ENCODE results near the gene DHRS7. TPM values are rescaled to one million over a fixed set of nuclear protein-coding genes. Genes with fewer than 3 reads are reported as not detected.

The DHRS7 gene
- total RNA-seq, 4 donors from 2014 or later = 151 to 245 (median 214) TPM

DNA sequence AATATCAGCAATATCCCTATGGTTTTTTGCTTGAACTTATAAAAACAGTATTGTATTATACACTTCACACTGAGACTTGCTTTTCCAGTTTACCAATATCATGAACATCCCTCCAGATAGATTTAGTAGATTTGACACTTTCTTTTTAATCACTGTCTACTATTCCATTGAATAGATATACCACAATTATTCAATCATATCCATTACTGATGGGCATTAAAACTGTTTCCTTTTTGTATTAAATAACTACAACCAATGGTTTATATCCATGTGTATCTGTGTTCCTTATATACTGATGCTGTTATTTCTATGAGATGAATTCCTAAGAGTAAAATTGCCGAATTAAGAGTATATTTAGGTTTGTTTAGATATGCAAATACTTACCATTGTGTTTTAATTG is 13.0 kb upstream of the DHRS7 start:
- no peaks in the 10 kb centered on the region for H3K36me3 ChIP-seq
- WGBS, 2 donors = 95 to 100% methylated on average over 1 of the region's 1 CpG
- no peak overlapping the region for H3K4me3 ChIP-seq (replicated peaks in 1 of 3)
- H3K4me1 ChIP-seq = no peaks in the 10 kb centered on the region
- DNase-seq = no peak
- no peak overlapping the region for H3K27ac ChIP-seq
- no peak for TF ChIP-seq POLR2A (IDR thresholded peaks at IDR 0.05)
- TF ChIP-seq, protein P1, sequence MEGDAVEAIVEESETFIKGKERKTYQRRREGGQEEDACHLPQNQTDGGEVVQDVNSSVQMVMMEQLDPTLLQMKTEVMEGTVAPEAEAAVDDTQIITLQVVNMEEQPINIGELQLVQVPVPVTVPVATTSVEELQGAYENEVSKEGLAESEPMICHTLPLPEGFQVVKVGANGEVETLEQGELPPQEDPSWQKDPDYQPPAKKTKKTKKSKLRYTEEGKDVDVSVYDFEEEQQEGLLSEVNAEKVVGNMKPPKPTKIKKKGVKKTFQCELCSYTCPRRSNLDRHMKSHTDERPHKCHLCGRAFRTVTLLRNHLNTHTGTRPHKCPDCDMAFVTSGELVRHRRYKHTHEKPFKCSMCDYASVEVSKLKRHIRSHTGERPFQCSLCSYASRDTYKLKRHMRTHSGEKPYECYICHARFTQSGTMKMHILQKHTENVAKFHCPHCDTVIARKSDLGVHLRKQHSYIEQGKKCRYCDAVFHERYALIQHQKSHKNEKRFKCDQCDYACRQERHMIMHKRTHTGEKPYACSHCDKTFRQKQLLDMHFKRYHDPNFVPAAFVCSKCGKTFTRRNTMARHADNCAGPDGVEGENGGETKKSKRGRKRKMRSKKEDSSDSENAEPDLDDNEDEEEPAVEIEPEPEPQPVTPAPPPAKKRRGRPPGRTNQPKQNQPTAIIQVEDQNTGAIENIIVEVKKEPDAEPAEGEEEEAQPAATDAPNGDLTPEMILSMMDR (IDR thresholded peaks at IDR 0.05) = no peak
- no peaks in the 10 kb centered on the region for H3K9me3 ChIP-seq
- intact Hi-C loops (cut with DNase I) = no loop called here
- H3K27me3 ChIP-seq = no peaks in the 10 kb centered on the region

DNA sequence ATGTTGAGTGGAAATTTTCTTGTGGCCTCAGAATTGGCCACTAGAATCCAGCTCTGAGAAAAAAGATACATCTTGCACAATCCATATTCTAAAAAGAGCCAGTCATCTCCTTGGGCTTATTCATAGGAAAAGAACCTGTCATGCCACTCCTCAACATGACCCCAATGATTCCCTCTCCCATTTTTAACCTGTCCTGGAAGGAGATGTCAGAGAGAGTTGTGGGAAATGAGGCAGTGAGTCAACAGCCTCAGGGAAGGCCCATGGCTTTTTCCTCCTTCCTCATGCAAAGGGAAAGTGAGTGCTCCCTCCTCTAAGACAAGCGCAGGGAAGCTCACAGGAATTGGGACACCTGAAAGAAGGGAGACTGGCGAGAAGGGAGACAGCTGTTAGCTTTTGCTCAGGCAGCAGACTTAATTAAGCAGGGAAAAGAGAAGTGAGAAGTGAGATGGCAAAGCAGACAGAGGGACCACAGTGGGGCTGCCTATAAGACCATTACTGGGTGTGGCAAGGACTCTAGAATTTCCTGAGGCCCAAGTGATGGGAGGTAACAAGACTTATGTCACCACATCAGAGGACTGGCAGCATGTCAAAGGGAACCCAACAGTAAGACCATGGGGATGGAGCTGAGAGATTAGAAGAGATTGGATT is 10.2 kb upstream of the DHRS7 start:
- Histone ChIP-seq H3K27ac (no peak overlapping the region), H3K27me3 (no peaks in the 10 kb centered on the region), H3K36me3 (no peaks in the 10 kb centered on the region), H3K4me3 (replicated peaks in 1 of 3) (no peak overlapping the region), H3K4me1 (peaks cover 0 to 13% of the 10 kb centered on the region in 2 donors), H3K9me3 (no peaks in the 10 kb centered on the region)
- TF ChIP-seq, protein P1 (IDR thresholded peaks at IDR 0.05) = no peak
- TF ChIP-seq POLR2A (IDR thresholded peaks at IDR 0.05) = no peak
- intact Hi-C loops (cut with DNase I) = no loop called here
- WGBS, 2 donors = 84 to 89% methylated on average over 2 of the region's 2 CpGs
- no peak for DNase-seq

DNA sequence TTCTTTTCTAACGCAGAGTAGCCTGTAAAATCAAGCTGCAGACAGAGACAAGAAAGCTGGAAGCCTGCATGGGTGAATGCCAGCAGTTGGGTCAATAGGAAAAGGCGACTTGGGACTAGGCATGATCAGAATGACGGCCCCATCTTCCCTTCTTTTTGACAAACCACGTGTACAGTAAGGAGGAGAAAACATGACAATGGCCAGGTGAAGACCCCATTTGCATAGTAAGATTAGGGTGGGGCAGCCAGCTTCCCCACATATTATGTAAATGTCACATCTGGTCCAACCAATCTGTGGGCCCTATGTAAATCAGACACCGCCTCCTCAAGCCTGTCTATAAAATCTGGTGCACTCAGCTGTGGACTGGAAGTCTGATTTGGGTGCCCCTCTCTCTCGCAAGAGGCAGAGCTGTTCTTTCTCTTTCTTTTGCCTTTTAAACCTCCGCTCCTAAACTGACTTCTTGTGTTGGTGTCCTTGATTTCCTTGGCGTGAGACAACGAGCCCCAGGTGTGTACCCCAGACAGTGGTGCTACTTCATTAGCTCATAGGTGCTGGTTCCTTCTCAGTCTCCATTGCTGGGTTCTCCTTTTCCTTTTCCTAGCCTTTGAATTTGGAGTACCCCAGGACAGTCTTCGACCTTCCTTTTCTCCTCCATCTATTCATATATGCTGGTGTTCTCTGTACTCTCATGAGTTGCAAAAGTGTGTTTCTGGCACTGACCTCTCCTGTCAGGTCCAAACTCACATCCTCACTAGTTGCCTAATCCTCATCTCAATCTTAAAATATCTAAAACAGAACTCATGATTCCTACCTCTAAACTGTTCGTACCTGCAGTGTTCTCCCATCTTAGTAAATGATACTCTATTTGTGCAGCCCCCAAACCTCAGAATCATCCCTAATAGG is 9.4 kb upstream of the DHRS7 start:
- H3K9me3 ChIP-seq = no peaks in the 10 kb centered on the region
- intact Hi-C loops (cut with DNase I) = no loop called here
- H3K27me3 ChIP-seq = no peaks in the 10 kb centered on the region
- no peaks in the 10 kb centered on the region for H3K36me3 ChIP-seq
- H3K4me3 ChIP-seq (replicated peaks in 1 of 3) = no peak overlapping the region
- WGBS, 2 donors = 90% methylated on average over 11 of the region's 11 CpGs
- peaks cover 0 to 16% of the 10 kb centered on the region in 2 donors for H3K4me1 ChIP-seq
- TF ChIP-seq, protein P1 (IDR thresholded peaks at IDR 0.05) = no peak
- no peak for TF ChIP-seq POLR2A (IDR thresholded peaks at IDR 0.05)
- no peak overlapping the region for H3K27ac ChIP-seq
- no peak for DNase-seq

DNA sequence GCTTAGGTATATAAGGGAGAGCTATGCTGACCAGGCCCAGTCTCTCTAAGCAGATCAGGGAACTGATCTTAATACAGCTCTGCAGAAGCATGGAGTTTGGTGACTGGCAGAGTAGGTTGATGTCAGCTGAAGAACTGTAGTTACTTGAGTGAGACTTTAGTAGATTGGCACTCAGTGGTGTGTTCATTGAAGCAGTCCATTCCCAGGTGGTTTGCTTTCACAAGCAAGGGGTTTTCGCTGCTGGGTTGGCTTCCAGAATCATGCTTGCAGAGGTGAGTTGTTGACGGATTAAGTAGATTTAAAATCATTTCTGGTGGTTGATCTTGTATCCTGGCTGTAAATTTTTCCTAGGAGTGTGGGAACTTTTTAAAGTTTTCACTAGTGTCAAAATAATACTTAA is 6.5 kb upstream of the DHRS7 start:
- peak in 1 of 2 donors; percentile 27 for TF ChIP-seq POLR2A (IDR thresholded peaks at IDR 0.05)
- TF ChIP-seq, protein P1 (IDR thresholded peaks at IDR 0.05) = no peak
- peak; percentile 72 to 81 for DNase-seq
- H3K4me1 ChIP-seq = peaks cover 11 to 36% of the 10 kb centered on the region in 2 donors
- no peaks in the 10 kb centered on the region for H3K9me3 ChIP-seq
- H3K27ac ChIP-seq = peak overlapping the region; percentile 35 to 69 (median 43)
- H3K27me3 ChIP-seq = no peaks in the 10 kb centered on the region
- no peak overlapping the region for H3K4me3 ChIP-seq (replicated peaks in 1 of 3)
- intact Hi-C loops (cut with DNase I) = no loop called here
- no peaks in the 10 kb centered on the region for H3K36me3 ChIP-seq
- WGBS, 2 donors = 35 to 39% methylated on average over 2 of the region's 2 CpGs

DNA sequence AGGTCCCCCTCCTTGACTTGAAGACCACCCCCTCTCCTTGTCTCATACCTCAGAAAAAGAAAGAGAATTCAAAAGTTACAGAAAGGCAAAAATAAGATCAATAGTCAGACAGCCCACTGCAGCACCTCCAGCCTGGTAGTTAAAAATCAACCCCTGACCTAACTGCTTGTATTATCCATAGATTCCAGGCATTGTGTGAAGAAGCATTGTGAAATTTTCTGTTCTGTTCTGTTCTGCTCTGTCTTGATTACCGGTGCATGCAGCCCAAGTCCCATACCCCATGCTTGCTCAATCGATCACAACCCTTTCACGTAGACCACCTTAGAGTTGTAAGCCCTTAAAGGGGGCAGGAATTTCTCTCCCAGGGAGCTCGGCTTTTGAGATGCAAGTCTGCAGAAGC is 5.8 kb upstream of the DHRS7 start:
- Histone ChIP-seq H3K4me1 (peaks cover 16 to 43% of the 10 kb centered on the region in 2 donors), H3K27me3 (no peaks in the 10 kb centered on the region), H3K4me3 (replicated peaks in 1 of 3) (no peak overlapping the region), H3K36me3 (no peaks in the 10 kb centered on the region), H3K27ac (no peak overlapping the region), H3K9me3 (no peaks in the 10 kb centered on the region)
- TF ChIP-seq, protein P1 (IDR thresholded peaks at IDR 0.05) = no peak
- no peak for TF ChIP-seq POLR2A (IDR thresholded peaks at IDR 0.05)
- DNase-seq = no peak
- intact Hi-C loops (cut with DNase I) = no loop called here
- 93 to 96% methylated on average over 4 of the region's 4 CpGs for WGBS, 2 donors
